GM19193 (cell line): ENCODE results near the gene HOXD10.

Experiments
- POLR2A ChIP-seq: IDR thresholded peaks from 4 replicates; pipeline ENCODE4 v1.6.1; 2011; ENCODE audit not compliant: insufficient read depth, insufficient read length; ENCODE audit errors: extremely low read depth

Gene HOXD10

DNA sequence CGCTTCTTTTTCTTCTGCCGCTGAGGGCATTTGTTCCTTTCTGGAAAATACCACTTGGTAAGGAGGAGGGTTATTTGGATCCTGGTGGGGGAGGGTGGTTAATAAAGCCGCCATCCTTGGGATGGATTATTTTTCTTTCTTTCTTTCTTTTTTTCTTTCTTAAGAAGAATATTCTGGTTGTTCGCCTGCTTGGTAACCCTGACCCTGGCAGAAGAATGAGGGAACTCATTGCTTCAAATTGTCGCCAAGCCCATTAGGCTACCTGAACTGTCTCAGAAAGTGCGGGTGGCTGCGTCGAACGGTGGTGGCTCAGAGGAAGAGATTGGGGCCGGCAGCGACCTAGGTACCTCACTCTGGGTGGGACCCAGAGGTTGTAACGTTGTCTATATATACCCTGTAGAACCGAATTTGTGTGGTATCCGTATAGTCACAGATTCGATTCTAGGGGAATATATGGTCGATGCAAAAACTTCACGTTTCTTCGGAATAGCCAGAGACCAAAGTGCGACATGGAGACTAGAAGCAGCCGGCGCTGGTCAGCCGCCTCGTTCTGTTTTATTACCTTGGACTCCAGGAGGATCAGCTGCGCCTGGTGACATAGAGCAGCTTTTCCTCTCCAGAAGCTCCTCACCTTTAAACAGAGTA lies 33.5 kb downstream of the HOXD10 start:
- no peak for TF ChIP-seq POLR2A

GRCh38 chr2:176150584-176151441 lies 34.2 kb downstream of the HOXD10 start:
- no peak for TF ChIP-seq POLR2A

DNA sequence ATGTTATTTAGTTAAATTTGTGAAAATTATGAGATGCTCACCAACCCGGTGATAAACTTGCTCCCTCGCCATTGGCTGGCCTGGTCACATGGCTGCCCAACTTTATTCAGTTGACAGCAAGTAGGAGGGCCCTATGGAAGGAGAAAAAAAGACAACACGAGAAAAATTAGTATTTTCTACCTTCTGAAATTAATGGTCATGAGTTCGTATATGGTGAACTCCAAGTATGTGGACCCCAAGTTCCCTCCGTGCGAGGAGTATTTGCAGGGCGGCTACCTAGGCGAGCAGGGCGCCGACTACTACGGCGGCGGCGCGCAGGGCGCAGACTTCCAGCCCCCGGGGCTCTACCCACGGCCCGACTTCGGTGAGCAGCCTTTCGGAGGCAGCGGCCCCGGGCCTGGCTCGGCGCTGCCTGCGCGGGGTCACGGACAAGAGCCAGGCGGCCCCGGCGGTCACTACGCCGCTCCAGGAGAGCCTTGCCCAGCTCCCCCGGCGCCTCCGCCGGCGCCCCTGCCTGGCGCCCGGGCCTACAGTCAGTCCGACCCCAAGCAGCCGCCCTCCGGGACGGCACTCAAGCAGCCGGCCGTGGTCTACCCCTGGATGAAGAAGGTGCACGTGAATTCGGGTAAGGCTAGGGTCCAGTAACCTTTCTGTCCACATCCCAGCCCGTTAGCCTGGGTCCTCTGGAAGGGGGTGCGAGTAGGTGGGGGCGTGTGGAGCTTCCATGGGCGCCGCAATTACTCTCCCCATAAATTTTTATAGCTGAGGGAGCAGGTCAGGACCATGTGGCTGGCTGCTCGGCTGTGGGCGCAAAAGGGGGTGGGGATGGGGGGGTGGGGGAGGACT lies 35.1 kb downstream of the HOXD10 start, which contains the start of gene HOXD4:
HOXD4 (plus strand) TSS at position 109 of the 846 bp plus-strand sequence; CDS start at position 193, 84 bp downstream.
- no peak for TF ChIP-seq POLR2A

GRCh38 chr2:176152350-176153181 lies 36.0 kb downstream of the HOXD10 start:
- no peak for TF ChIP-seq POLR2A

DNA sequence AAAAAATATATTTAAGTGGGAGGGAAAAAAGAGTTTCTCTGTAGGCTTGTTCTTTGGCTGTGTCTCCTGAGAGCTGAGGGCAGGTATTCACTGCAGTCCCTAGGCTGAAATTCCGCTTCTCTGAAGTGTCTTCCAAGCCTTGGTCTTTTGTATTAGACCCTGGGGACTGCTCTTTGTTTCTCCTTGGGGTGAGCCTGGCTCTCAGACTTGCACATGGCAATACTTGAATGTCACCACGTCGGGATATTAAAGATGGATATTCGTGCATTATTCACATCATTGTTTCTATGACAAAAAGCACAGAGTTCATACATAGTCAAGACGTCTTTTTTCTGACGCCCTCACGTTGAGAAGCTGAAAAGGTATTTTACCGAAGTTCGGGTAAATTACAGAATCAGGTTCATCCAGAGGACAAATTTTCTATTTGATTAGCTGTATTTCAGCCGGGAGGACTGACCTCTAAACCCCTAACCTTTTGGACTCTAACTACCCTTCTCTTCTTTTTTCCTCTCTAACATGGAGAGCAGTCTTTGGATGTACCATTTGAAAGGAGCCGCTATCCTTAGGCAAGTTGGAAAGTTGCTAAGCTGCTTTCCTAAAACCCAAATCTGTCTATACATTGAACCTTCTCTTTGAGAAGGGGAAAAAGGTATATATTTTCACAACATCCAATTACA lies 38.1 kb downstream of the HOXD10 start:
- no peak for TF ChIP-seq POLR2A

GRCh38 chr2:176155356-176156044 lies 38.9 kb downstream of the HOXD10 start:
- TF ChIP-seq POLR2A = no peak

DNA sequence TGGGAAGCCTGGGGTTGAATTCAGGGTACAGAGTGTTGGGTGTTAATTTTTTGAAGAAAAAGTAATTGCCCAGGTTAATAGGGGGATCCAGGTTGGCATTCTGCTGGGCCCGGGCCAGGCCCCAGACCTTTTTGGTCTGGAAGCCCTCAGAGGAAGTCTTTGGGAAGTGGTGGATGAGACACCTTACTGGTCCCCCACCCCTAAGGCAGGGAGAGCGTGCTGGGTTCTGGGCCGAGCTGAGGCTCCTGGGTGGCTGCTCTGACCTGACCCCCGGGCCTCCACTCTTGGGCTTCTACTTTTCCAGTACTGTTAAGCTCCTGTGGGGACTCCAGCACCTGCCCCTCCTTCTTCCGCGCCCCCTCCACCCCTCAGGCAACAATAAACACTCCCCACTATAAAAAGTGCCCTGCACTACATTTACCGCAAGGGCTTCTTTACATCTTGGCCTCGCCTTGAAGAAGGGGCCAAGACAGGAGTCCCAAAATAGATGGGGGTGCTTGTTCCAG lies 39.8 kb downstream of the HOXD10 start:
- no peak for TF ChIP-seq POLR2A

- no peak for TF ChIP-seq POLR2A
These were observed 40.4 kb downstream of the HOXD10 start, which contains the start of gene HOXD3 for GRCh38 chr2:176156807-176157498. HOXD3 (plus strand) TSS chr2:176157307; CDS start chr2:176169115, 11,808 bp downstream.

DNA sequence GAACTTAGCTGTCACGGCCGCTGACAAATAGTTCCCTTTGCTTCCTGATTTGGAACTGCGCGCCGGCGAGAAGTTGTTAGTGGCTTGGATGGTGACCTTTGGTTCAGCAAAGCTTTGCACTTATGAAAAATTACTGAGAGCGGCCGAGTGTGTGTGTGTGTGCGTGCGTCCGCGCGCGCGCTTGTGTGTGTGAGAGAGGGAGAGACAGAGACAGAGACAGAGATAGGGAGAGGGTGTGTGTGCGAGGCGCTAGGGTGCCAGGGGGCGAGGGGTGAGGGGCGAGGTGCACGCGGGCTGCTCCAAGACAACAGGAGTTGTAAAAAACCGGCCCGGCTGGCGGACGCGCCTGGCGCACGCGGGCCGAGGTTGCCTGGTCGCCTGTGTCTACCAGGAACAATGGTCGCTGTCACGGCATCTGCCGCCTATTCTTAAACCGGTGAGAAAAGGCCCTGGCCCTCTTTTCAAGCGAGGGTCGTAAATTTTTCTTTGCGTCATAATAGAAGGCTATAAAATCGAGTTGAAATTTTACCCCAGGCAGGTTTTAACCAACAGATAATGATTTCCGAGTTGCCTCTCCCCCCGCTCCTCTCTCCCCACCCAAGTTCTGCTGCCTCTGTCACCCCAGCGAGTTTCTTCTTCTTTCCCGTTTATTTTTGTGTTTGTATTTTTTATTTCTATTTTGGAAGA lies 41.1 kb downstream of the HOXD10 start:
- TF ChIP-seq POLR2A = no peak

- no peak for TF ChIP-seq POLR2A
These were observed 41.6 kb downstream of the HOXD10 start for GRCh38 chr2:176158186-176158591.

- no peak for TF ChIP-seq POLR2A
These were observed 42.5 kb downstream of the HOXD10 start for GRCh38 chr2:176158855-176159662.
